IMR-90 (cell line): ENCODE data around the gene ETFRF1. TPM values are rescaled to one million over a fixed set of nuclear protein-coding genes. Genes with fewer than 3 reads are reported as not detected.

Experiments used
- ATAC-seq: fragments of 200-7000 bp; cut with Tn5 transposase; 2 replicates; pipeline ENCODE4 v1.9.1; 2020; ENCODE audit warnings: low read depth, mild to moderate bottlenecking, moderate library complexity
- Bru-seq: library from RNA; stranded (reverse); fragments of 400-500 nt; gene quantifications from one replicate; lab custom pipeline; 2021; lab: Mats Ljungman, UMichigan
- BruChase-seq, 2 experiments: library from RNA; stranded (reverse); fragments of 400-500 nt; gene quantifications; one replicate each; lab custom pipeline; 2021; lab: Mats Ljungman, UMichigan
- BruUV-seq: library from RNA; stranded (reverse); fragments of 400-500 nt; replicated peaks from 2 replicates; lab custom pipeline; 2021; lab: Mats Ljungman, UMichigan
- CTCF ChIA-PET: fragments of 300-600 bp; formaldehyde crosslinking; extraction: SDS; loops from one replicate; lab custom pipeline; 2021; ENCODE audit warnings: antibody characterized with exemption; lab: Yijun Ruan, JAX
- POLR2A ChIA-PET: fragments of 300-600 bp; sonication (Branson Sonifier 250); formaldehyde crosslinking; loops from one replicate; lab custom pipeline; 2022; ENCODE audit warnings: antibody characterized with exemption; ENCODE audit not compliant: unreplicated experiment; lab: Charles Lee
- DNase-seq: peaks from one replicate; pipeline ENCODE4 v3.0.0; 2013
- H2AFZ ChIP-seq: replicated peaks from 2 replicates; pipeline ENCODE3; 2013; ENCODE audit warnings: low read length, mild to moderate bottlenecking; ENCODE audit not compliant: poor library complexity
- H2AK5ac ChIP-seq: 2 replicates; pipeline ENCODE4 v1.6.1; 2013; ENCODE audit warnings: low read depth, low read length, inconsistent platforms
- H2AK9ac ChIP-seq: replicated peaks from 2 replicates; pipeline ENCODE3; 2013; ENCODE audit warnings: mild to moderate bottlenecking, low read depth, low read length, moderate library complexity; ENCODE audit not compliant: poor library complexity
- H2BK120ac ChIP-seq: 2 replicates; pipeline ENCODE4 v1.6.1; 2013; ENCODE audit warnings: low read depth, low read length, inconsistent platforms
- H2BK15ac ChIP-seq: 3 replicates; pipeline ENCODE4 v1.6.1; 2013; ENCODE audit warnings: low read depth, low read length, inconsistent platforms
- H2BK20ac ChIP-seq: 2 replicates; pipeline ENCODE4 v1.6.1; 2013; ENCODE audit warnings: low read depth, mild to moderate bottlenecking, inconsistent platforms, low read length, moderate library complexity
- H2BK5ac ChIP-seq: 2 replicates; pipeline ENCODE4 v1.6.1; 2013; ENCODE audit warnings: mild to moderate bottlenecking, low read depth, low read length, inconsistent platforms; ENCODE audit not compliant: poor library complexity, severe bottlenecking
- H3K14ac ChIP-seq: replicated peaks from 2 replicates; pipeline ENCODE4 v1.6.1; 2013; ENCODE audit warnings: low read depth, low read length, inconsistent platforms
- H3K18ac ChIP-seq: 2 replicates; pipeline ENCODE4 v1.6.1; 2013; ENCODE audit warnings: low read depth, low read length, control low read depth
- H3K23ac ChIP-seq: 2 replicates; pipeline ENCODE4 v1.6.1; 2013; ENCODE audit warnings: low read depth, low read length, inconsistent platforms
- H3K27ac ChIP-seq: 2 replicates; pipeline ENCODE4 v1.5.1; 2013; ENCODE audit warnings: mild to moderate bottlenecking, control low read depth, low read length; ENCODE audit not compliant: insufficient read depth
- H3K27me3 ChIP-seq: 2 replicates; pipeline ENCODE4 v1.6.1; 2013; ENCODE audit warnings: low read length; ENCODE audit not compliant: control insufficient read depth, insufficient read depth
- H3K36me3 ChIP-seq: 2 replicates; pipeline ENCODE4 v1.6.1; 2013; ENCODE audit warnings: low read length, mixed read lengths; ENCODE audit not compliant: control insufficient read depth, insufficient read depth
- H3K4ac ChIP-seq: 2 replicates; pipeline ENCODE4 v1.6.1; 2013; ENCODE audit warnings: low read depth, low read length, inconsistent platforms
- H3K4me1 ChIP-seq: 2 replicates; pipeline ENCODE4 v1.6.1; 2013; ENCODE audit warnings: low read length, mixed read lengths; ENCODE audit not compliant: control insufficient read depth, insufficient read depth
- H3K4me2 ChIP-seq: 2 replicates; pipeline ENCODE4 v1.6.1; 2013; ENCODE audit warnings: low read depth, mild to moderate bottlenecking, control low read depth, low read length, moderate library complexity
- H3K4me3 ChIP-seq: 2 replicates; pipeline ENCODE4 v1.5.1; 2013; ENCODE audit warnings: low read depth, mild to moderate bottlenecking, control low read depth, low read length, moderate library complexity; ENCODE audit not compliant: insufficient read depth
- H3K56ac ChIP-seq: 2 replicates; pipeline ENCODE4 v1.6.1; 2013; ENCODE audit warnings: low read length, inconsistent platforms; ENCODE audit not compliant: insufficient read depth; ENCODE audit errors: extremely low read depth
- H3K79me1 ChIP-seq, 2 experiments: 2 replicates each; pipeline ENCODE4 v1.6.1; 2013; ENCODE audit warnings: low read length in 2 of 2, inconsistent platforms in 1 of 2, low read depth in 1 of 2
- H3K9ac ChIP-seq: 2 replicates; pipeline ENCODE4 v1.6.1; 2013; ENCODE audit warnings: low read depth, low read length, control low read depth
- H3K9me1 ChIP-seq: 2 replicates; pipeline ENCODE4 v1.6.1; 2013; ENCODE audit warnings: low read length, inconsistent platforms; ENCODE audit not compliant: insufficient read depth
- H3K9me3 ChIP-seq: 2 replicates; pipeline ENCODE4 v1.6.1; 2013; ENCODE audit warnings: low read length; ENCODE audit not compliant: control insufficient read depth, insufficient read depth
- H4K20me1 ChIP-seq: 2 replicates; pipeline ENCODE4 v1.6.1; 2013; ENCODE audit warnings: low read length, inconsistent platforms; ENCODE audit not compliant: insufficient read depth
- H4K5ac ChIP-seq: 2 replicates; pipeline ENCODE4 v1.6.1; 2013; ENCODE audit warnings: mild to moderate bottlenecking, low read depth, low read length, control low read depth
- H4K8ac ChIP-seq, 2 experiments: 2 replicates each; pipeline ENCODE4 v1.6.1; 2013; ENCODE audit warnings: low read depth in 2 of 2, low read length in 2 of 2, control low read depth in 1 of 2, inconsistent platforms in 1 of 2
- H4K91ac ChIP-seq: 2 replicates; pipeline ENCODE4 v1.6.1; 2013; ENCODE audit warnings: low read depth, low read length, inconsistent platforms; ENCODE audit not compliant: insufficient read depth
- BHLHE40 ChIP-seq: fragments of 150-350 bp; IDR thresholded peaks from 2 replicates; pipeline ENCODE4 v1.6.1; 2016; ENCODE audit warnings: mild to moderate bottlenecking, low read depth, low read length
- CEBPB ChIP-seq: IDR thresholded peaks from 2 replicates; pipeline ENCODE4 v1.6.1; 2012; ENCODE audit warnings: low read depth, low read length, improper control_type of control experiment
- FOS ChIP-seq: fragments of 150-350 bp; IDR thresholded peaks from 2 replicates; pipeline ENCODE4 v1.6.1; 2016; ENCODE audit warnings: low read depth, low read length
- MAZ ChIP-seq: IDR thresholded peaks from 2 replicates; pipeline ENCODE4 v1.6.1; 2012; ENCODE audit warnings: low read depth, mild to moderate bottlenecking, low read length, improper control_type of control experiment, moderate library complexity, borderline replicate concordance
- MXI1 ChIP-seq: IDR thresholded peaks from 2 replicates; pipeline ENCODE4 v1.6.1; 2012; ENCODE audit warnings: low read depth, mild to moderate bottlenecking, low read length, moderate library complexity, borderline replicate concordance
- NFE2L2 ChIP-seq: fragments of 150-350 bp; IDR thresholded peaks from 2 replicates; pipeline ENCODE4 v1.6.1; 2016; ENCODE audit warnings: low read depth, mild to moderate bottlenecking, low read length
- POLR2A ChIP-seq: IDR thresholded peaks from 2 replicates; pipeline ENCODE4 v1.6.1; 2012; ENCODE audit warnings: mild to moderate bottlenecking, low read depth, low read length
- RAD21 ChIP-seq: IDR thresholded peaks from 2 replicates; pipeline ENCODE4 v1.6.1; 2012; ENCODE audit warnings: low read length, improper control_type of control experiment
- RCOR1 ChIP-seq: IDR thresholded peaks from 2 replicates; pipeline ENCODE4 v1.6.1; 2012; ENCODE audit warnings: mild to moderate bottlenecking, low read length, improper control_type of control experiment; ENCODE audit not compliant: insufficient replicate concordance
- SMC3 ChIP-seq: fragments of 150-350 bp; IDR thresholded peaks from 2 replicates; pipeline ENCODE4 v1.6.1; 2016; ENCODE audit warnings: low read depth, mild to moderate bottlenecking, antibody characterized with exemption, low read length, moderate library complexity
- WGBS, 2 experiments: methylation state at CpG; one replicate each; pipeline versions ENCODE4 v1.1.5 to v1.1.7; 2013; ENCODE audit warnings: missing lambda C conversion rate in 2 of 2; ENCODE audit not compliant: insufficient read length in 1 of 2; ENCODE audit errors: extremely low coverage in 2 of 2; 5-methylcytosine and 5-hydroxymethylcytosine counted together
- dilution Hi-C: fragments of 300-500 bp; cut with HindIII; formaldehyde crosslinking; loops from one replicate; pipeline ENCODE4 v1.14.3; 2018; ENCODE audit warnings: low sequenced_read_pairs; ENCODE audit not compliant: unreplicated experiment
- in situ Hi-C: fragments of 300-500 bp; cut with MboI; formaldehyde crosslinking; loops from 3 replicates; pipeline ENCODE4 v1.14.3; 2019; ENCODE audit warnings: low sequenced_read_pairs, inconsistent platforms, mixed read lengths
- intact Hi-C: fragments of 100-400 bp; cut with micrococcal nuclease; formaldehyde crosslinking; loops from 2 replicates; pipeline ENCODE4 v1.10.0; 2022
- long read RNA-seq: library from polyadenylated mRNA; unstranded; transcript quantifications from one replicate; pipeline ENCODE4 v2.0.0, GENCODE V29; 2021; ENCODE audit not compliant: unreplicated experiment
- polyA plus RNA-seq, 3 experiments: library from polyadenylated mRNA; depleted of rRNA; stranded (reverse); fragments of >200 nt; gene quantifications; 2 replicates each; pipeline ENCODE4 v1.2.3, GENCODE V29; 2012; ENCODE audit warnings: low replicate concordance in 1 of 3
- total RNA-seq: library from RNA; depleted of rRNA; stranded (reverse); fragments of >200 nt; gene quantifications from 2 replicates; pipeline ENCODE4 v1.2.3, GENCODE V29; 2012; rRNA removed
- TF ChIP-seq, protein P1 (sequence below): fragments of 150-350 bp; IDR thresholded peaks from 2 replicates; pipeline ENCODE4 v1.6.1; 2017; ENCODE audit warnings: mild to moderate bottlenecking, antibody characterized with exemption, low read length, low read depth
- TF ChIP-seq, protein P2 (sequence below): conservative IDR thresholded peaks from 2 replicates; pipeline ENCODE4 v1.5.1; 2012; ENCODE audit warnings: mild to moderate bottlenecking, low read depth, low read length, improper control_type of control experiment

ETFRF1 gene
- total RNA-seq (8.6 and 17.5 TPM in 2 replicates), polyA plus RNA-seq (2012; rRNA removed) (9.7 and 14.4 TPM in 2 replicates), Bru-seq, nascent RNA (percentile 67 among the genes with signal in this experiment), BruChase-seq, experiment 1, labeled RNA remaining after a 6-hour chase (percentile 72 among the genes with signal in this experiment), BruChase-seq, experiment 2, labeled RNA remaining after a 2-hour chase (percentile 61 among the genes with signal in this experiment)
- polyA plus RNA-seq (2012; cell fraction: cytosol; rRNA removed), result 1.4 and 2.1 TPM in 2 replicates
- 0.73 and 7.0 TPM in 2 replicates for polyA plus RNA-seq (2012; cell fraction: nucleus; rRNA removed; ENCODE audit: low replicate concordance)
- long read RNA-seq, transcript ETFRF1-201 (3 exons, 1,134 nt), result major isoform, 5 of 9 reads
- long read RNA-seq, partial matches to known transcripts, result 0 of 9 reads
- long read RNA-seq, other reads (novel, unspliced or antisense), result 1 of 9 reads

DNA sequence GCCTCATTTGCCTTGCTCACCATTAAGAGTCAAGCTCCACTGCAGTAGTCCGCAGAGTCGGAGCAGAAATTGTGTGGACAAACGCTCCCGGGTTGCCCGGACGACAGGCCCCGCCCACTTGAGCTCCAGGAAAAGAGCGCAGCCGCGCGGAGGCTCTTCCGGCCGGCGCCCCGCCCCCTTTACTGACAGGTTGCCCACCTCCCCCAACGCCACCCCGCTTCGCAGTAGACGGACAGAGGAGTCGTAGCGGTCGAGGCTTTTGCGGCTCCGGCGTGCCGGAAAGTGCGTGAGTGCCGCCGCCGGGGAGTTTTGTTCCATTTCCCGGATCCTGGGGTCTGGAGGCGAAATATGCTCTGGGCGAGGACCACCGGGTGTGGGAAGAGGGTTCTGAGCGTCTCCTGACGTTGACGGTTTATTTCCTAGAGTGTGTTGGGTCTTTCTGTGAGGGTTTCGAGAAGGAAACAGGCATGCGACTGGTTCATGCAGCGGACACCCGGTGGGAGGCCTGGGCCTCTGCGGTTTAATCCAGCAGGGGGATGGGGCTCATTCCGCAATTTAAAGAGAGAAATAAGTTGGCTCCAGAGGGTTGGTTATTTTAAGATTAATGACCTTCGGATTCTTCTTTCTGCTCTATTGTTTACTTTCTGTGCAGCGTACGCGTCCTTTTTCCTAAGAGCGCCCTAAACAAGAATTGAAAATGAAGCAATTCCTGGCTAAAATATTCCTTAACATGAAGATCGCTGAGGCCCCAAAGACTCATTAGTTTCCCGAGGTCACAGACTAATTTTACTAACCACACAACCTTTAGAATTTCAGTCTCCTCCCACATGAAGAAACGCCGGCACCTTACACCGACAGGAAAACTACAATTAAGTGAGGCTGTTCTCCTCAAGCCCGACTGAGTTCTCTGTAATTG lies at the start of gene ETFRF1, which contains the start of gene DNAI7:
TSS of gene ETFRF1 (plus strand) at position 182 of the 916 bp plus-strand sequence. CDS start 8,720 bp downstream, outside the sequence.
TSS of gene DNAI7 (minus strand) at position 105 of the 916 bp plus-strand sequence. CDS start at position 23, 82 bp downstream.
- Histone ChIP-seq H4K5ac (peak within 1 kb of the TSS; percentile 72), H4K20me1 (no peaks in the 10 kb centered on the region), H3K14ac (peak within 1 kb of the TSS; percentile 88), H2BK120ac (peak within 1 kb of the TSS; percentile 69), H4K8ac (peak within 1 kb of the TSS; percentile 48 to 90), H3K4me3 (peak within 1 kb of the TSS; percentile 74), H2BK20ac (peak within 1 kb of the TSS; percentile 45; the same call in 1 of the 2 replicates), H2AFZ (peak within 1 kb of the TSS; percentile 87), H2BK5ac (peak within 1 kb of the TSS; percentile 83), H3K27ac (peak within 1 kb of the TSS; percentile 93), H3K36me3 (no peaks in the 10 kb centered on the region), H2AK9ac (peak within 1 kb of the TSS; percentile 38), H2AK5ac (peak within 1 kb of the TSS; percentile 65; the same call in 1 of the 2 replicates), H3K4me2 (peak within 1 kb of the TSS; percentile 88), H3K9me1 (0 out of 2 replicates have a peak, but pooled peaks cover 3% of the 10 kb centered on the region), H3K79me1 (peaks cover 0 to 33% of the 10 kb centered on the region in 2 experiments; a peak in 3 of 4 replicates), H3K56ac (peak within 1 kb of the TSS; percentile 96), H3K9me3 (no peaks in the 10 kb centered on the region), H3K9ac (peak within 1 kb of the TSS; percentile 91), H3K27me3 (no peaks in the 10 kb centered on the region), H4K91ac (peak within 1 kb of the TSS; percentile 87), H3K18ac (peak within 1 kb of the TSS; percentile 74), H2BK15ac (peak within 1 kb of the TSS; percentile 55; the same call in 1 of the 3 replicates), H3K4ac (peak within 1 kb of the TSS; percentile 89), H3K4me1 (peaks cover 3% of the 10 kb centered on the region; the same call in 1 of the 2 replicates), H3K23ac (peak within 1 kb of the TSS; percentile 78; the same call in 1 of the 2 replicates)
- dilution Hi-C loops, result no loop called here
- ChIA-PET CTCF (no interaction called here), POLR2A (interaction anchor here (0.6 kb wide), 1 partner anchor 166 kb away, joined by 3 read pairs; no protein-coding TSS in a partner anchor)
- intact Hi-C loops, result no loop called here
- in situ Hi-C loops, result no loop called here
- ATAC-seq (peak; percentile 99), DNase-seq (peak; percentile 92)
- TSS peak; percentile 77 for BruUV-seq
- 0% methylated on average over 19 of the region's 54 CpGs; no CpG with 5 or more reads in 1 of the 2 experiments for WGBS, 2 experiments
- TF ChIP-seq POLR2A, result peak; percentile 96
- TF ChIP-seq FOS, result no peak
- TF ChIP-seq, protein P1, sequence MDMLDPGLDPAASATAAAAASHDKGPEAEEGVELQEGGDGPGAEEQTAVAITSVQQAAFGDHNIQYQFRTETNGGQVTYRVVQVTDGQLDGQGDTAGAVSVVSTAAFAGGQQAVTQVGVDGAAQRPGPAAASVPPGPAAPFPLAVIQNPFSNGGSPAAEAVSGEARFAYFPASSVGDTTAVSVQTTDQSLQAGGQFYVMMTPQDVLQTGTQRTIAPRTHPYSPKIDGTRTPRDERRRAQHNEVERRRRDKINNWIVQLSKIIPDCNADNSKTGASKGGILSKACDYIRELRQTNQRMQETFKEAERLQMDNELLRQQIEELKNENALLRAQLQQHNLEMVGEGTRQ, result no peak
- TF ChIP-seq NFE2L2, result no peak
- TF ChIP-seq, protein P2, sequence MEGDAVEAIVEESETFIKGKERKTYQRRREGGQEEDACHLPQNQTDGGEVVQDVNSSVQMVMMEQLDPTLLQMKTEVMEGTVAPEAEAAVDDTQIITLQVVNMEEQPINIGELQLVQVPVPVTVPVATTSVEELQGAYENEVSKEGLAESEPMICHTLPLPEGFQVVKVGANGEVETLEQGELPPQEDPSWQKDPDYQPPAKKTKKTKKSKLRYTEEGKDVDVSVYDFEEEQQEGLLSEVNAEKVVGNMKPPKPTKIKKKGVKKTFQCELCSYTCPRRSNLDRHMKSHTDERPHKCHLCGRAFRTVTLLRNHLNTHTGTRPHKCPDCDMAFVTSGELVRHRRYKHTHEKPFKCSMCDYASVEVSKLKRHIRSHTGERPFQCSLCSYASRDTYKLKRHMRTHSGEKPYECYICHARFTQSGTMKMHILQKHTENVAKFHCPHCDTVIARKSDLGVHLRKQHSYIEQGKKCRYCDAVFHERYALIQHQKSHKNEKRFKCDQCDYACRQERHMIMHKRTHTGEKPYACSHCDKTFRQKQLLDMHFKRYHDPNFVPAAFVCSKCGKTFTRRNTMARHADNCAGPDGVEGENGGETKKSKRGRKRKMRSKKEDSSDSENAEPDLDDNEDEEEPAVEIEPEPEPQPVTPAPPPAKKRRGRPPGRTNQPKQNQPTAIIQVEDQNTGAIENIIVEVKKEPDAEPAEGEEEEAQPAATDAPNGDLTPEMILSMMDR, result no peak
- no peak for TF ChIP-seq CEBPB
- no peak for TF ChIP-seq BHLHE40
- no peak for TF ChIP-seq SMC3
- TF ChIP-seq RAD21, result no peak
- peak; percentile 61; the same call in 1 of the 2 replicates for TF ChIP-seq MAZ
- peak; percentile 5 for TF ChIP-seq RCOR1
- peak; percentile 45; the same call in 1 of the 2 replicates for TF ChIP-seq MXI1
